Esophagus squamous epithelium (tissue), 4 donors: ENCODE results near the gene RNF8.

Experiments used
- CTCF ChIP-seq, 6 experiments: fragments of 450-650 bp in 4 of 6; fragments of 200-600 bp in 2 of 6; sonication (generic) in 2 of 6; IDR thresholded peaks; one replicate each; pipeline ENCODE4 v1.5.1; 2016 to 2019; ENCODE audit warnings: antibody characterized with exemption in 6 of 6, mild to moderate bottlenecking in 4 of 6, moderate library complexity in 4 of 6
- POLR2A ChIP-seq, 4 donors: fragments of 450-650 bp; IDR thresholded peaks; one replicate each; pipeline ENCODE4 v1.6.1; 2017; ENCODE audit warnings: antibody characterized with exemption in 4 of 4, mild to moderate bottlenecking in 4 of 4, moderate library complexity in 3 of 4

GRCh38 chr6:37306624-37307222, 47.1 kb upstream of the RNF8 start:
- TF ChIP-seq CTCF (IDR thresholded peaks at IDR 0.05) = no peak
- TF ChIP-seq POLR2A (IDR thresholded peaks at IDR 0.05) = no peak
